ENCODE results near the gene TERF2IP. TPM values are rescaled to one million over a fixed set of nuclear protein-coding genes. Genes with fewer than 3 reads are reported as not detected.

TERF2IP gene
- total RNA-seq (ENCODE audit: low replicate concordance): 26.4 and 34.9 TPM in 2 replicates

GRCh38 chr16:75647492-75648264, at the start of gene TERF2IP, which contains the start of gene KARS1:
TERF2IP (plus strand) TSS chr16:75647773; CDS start chr16:75647883, 110 bp downstream.
KARS1 (minus strand) TSS chr16:75647665; CDS start chr16:75647639, 26 bp downstream.
- Mint-ChIP-seq H3K27ac (peak within 1 kb of the TSS; percentile 92), H3K36me3 (peaks cover 24% of the 10 kb centered on the region), H3K9me3 (no peaks in the 10 kb centered on the region), H3K27me3 (ENCODE audit: insufficient read depth, low read depth) (peaks cover 5% of the 10 kb centered on the region), H3K4me3 (peak within 1 kb of the TSS; percentile 99), H3K4me1 (peaks cover 36% of the 10 kb centered on the region)
- peak within 1 kb of the TSS; percentile 99 for H2AFZ ChIP-seq (replicated peaks)
- H3K9ac ChIP-seq: peak within 1 kb of the TSS; percentile 87
- DNase-seq (ENCODE audit: low spot score): peak; percentile 96
- peak within 1 kb of the TSS; percentile 87 for H3K27ac ChIP-seq
- TF ChIP-seq EZH2phosphoT487 (IDR thresholded peaks at IDR 0.05) (peak; percentile 26), CTCF (IDR thresholded peaks at IDR 0.05) (no peak), EZH2 (IDR thresholded peaks at IDR 0.05) (no peak)
- no peaks in the 10 kb centered on the region for H3K36me3 ChIP-seq
- H3K4me1 ChIP-seq: peaks cover 15% of the 10 kb centered on the region
- H3K27me3 ChIP-seq: no peaks in the 10 kb centered on the region
- peaks cover 13% of the 10 kb centered on the region for H3F3A ChIP-seq (ENCODE audit: low read depth)
- H3K4me3 ChIP-seq: peak within 1 kb of the TSS; percentile 95
- H3K9me3 ChIP-seq (ENCODE audit: low read depth): no peaks in the 10 kb centered on the region
- peak within 1 kb of the TSS; percentile 96 for H3K4me2 ChIP-seq
- peaks cover 24% of the 10 kb centered on the region for H4K20me1 ChIP-seq (ENCODE audit: low read depth)
- peaks cover 95% of the 10 kb centered on the region for H3K79me2 ChIP-seq (ENCODE audit: low read depth)

GRCh38 chr16:75599452-75600277, 47.9 kb upstream of the TERF2IP start:
- no peak for DNase-seq (ENCODE audit: low spot score)
- no peaks in the 10 kb centered on the region for H3K4me1 ChIP-seq
- H3K4me2 ChIP-seq: no peak overlapping the region
- H3K27ac ChIP-seq: no peak overlapping the region
- no peak overlapping the region for H3K27ac Mint-ChIP-seq
- H3K9me3 Mint-ChIP-seq: peaks cover 2% of the 10 kb centered on the region
- no peak overlapping the region for H2AFZ ChIP-seq (replicated peaks)
- H3K4me3 ChIP-seq: no peak overlapping the region
- no peaks in the 10 kb centered on the region for H3K9me3 ChIP-seq (ENCODE audit: low read depth)
- H4K20me1 ChIP-seq (ENCODE audit: low read depth): no peaks in the 10 kb centered on the region
- TF ChIP-seq EZH2 (IDR thresholded peaks at IDR 0.05): no peak
- H3K27me3 Mint-ChIP-seq (ENCODE audit: insufficient read depth, low read depth): no peaks in the 10 kb centered on the region
- no peaks in the 10 kb centered on the region for H3F3A ChIP-seq (ENCODE audit: low read depth)
- no peak overlapping the region for H3K9ac ChIP-seq
- no peaks in the 10 kb centered on the region for H3K79me2 ChIP-seq (ENCODE audit: low read depth)
- H3K4me1 Mint-ChIP-seq: no peaks in the 10 kb centered on the region
- H3K36me3 ChIP-seq: peaks cover 14% of the 10 kb centered on the region
- H3K27me3 ChIP-seq: no peaks in the 10 kb centered on the region
- no peak overlapping the region for H3K4me3 Mint-ChIP-seq
- H3K36me3 Mint-ChIP-seq: peaks cover 41% of the 10 kb centered on the region

GRCh38 chr16:75603241-75603640, 44.3 kb upstream of the TERF2IP start:
- Histone ChIP-seq H3F3A (ENCODE audit: low read depth) (no peaks in the 10 kb centered on the region), H3K79me2 (ENCODE audit: low read depth) (no peaks in the 10 kb centered on the region), H3K9me3 (ENCODE audit: low read depth) (no peaks in the 10 kb centered on the region), H3K4me1 (no peaks in the 10 kb centered on the region), H3K36me3 (peaks cover 21% of the 10 kb centered on the region), H3K4me2 (no peak overlapping the region), H2AFZ (replicated peaks) (no peak overlapping the region), H3K27me3 (no peaks in the 10 kb centered on the region), H4K20me1 (ENCODE audit: low read depth) (no peaks in the 10 kb centered on the region), H3K4me3 (no peak overlapping the region), H3K27ac (no peak overlapping the region), H3K9ac (no peak overlapping the region)
- Mint-ChIP-seq H3K27me3 (ENCODE audit: insufficient read depth, low read depth) (no peaks in the 10 kb centered on the region), H3K4me1 (no peaks in the 10 kb centered on the region), H3K27ac (no peak overlapping the region), H3K4me3 (no peak overlapping the region), H3K36me3 (peaks cover 37% of the 10 kb centered on the region), H3K9me3 (peaks cover 2% of the 10 kb centered on the region)
- DNase-seq (ENCODE audit: low spot score): no peak
- TF ChIP-seq EZH2 (IDR thresholded peaks at IDR 0.05) (no peak), EZH2phosphoT487 (IDR thresholded peaks at IDR 0.05) (no peak), CTCF (IDR thresholded peaks at IDR 0.05) (no peak)

All from neural progenitor cell (in vitro differentiated cells).